Activated CD4-positive, alpha-beta T cell treated with anti-CD3 and anti-CD28 coated beads, Interleukin-10, Interleukin-2, amounts not matched to agents 100 ng/mL and 50 ng/mL, durations not matched to agents 16 hours and 8 hours (primary cell): ENCODE results near the gene HOMER1.

Experiments used
- DNase-seq: peaks from one replicate; pipeline ENCODE4 v3.0.0-alpha.2; 2020

HOMER1 gene

GRCh38 chr5:79513704-79514390 lies at the start of gene HOMER1:
Gene HOMER1, minus strand, starts transcription at chr5:79514134. Its CDS starts 1,360 bp downstream, at chr5:79512774.
- peak; percentile 67 for DNase-seq

DNA sequence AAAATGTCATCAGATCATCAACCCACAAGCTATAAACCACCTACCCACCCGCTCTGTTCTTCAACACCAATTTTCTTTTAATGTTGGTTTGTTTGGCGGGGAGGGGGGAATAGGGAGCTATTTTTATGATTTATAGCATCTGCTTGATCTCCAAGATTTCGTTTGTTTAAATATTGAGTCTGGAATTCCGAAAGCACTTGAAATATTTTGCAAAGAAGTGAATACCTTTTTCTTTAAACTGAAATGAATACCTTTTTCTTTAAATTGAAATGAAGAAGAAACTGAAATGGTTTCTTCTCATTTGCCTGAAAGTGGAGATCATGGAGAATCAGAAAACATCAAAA lies 49.3 kb upstream of the HOMER1 start:
- no peak for DNase-seq

DNA sequence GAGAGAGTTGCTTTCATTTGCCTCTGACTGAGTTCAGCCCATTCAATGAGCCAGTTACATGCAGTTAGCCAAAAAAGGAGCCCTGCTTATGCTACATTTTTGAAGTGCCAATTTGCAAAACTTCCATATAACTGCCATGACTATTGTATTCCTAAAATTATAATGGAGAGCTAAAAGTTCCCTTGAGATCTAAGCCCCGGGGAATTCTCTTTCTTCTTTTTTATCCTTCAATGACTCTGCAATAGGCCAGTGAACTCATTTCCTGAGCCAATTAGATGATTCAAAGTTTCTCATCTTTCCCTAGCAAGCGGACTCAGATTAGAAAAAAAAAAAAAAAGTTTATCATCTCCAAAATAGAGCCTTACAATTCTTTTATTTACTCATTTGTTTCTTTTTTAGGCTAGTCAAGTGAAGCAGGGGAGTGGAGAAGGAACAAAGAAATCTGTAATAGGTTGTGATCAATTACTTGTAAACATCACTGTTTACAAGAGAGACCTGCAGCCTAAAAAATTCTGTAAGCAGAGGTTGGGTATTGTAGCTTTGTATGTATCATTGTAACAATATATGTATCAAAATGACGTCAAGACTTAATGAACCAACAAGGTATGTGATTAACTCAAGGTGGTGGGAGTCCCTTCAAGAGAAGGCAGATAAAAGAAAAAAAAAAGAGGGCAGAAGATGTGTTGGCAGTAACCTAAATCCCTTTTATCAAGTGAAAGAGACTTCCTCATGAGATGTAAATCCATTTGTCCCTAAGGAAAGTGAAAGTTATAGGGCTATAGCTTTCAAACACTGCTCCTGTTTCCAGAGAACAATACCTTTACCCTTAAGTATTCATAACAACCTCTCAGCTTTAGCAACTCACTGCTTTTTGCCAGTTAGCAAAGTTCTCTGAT lies 48.7 kb upstream of the HOMER1 start:
- peak; percentile 10 for DNase-seq

- peak; percentile 42 for DNase-seq
Observed at GRCh38 chr5:79561525-79561893, 47.6 kb upstream of the HOMER1 start.

DNA sequence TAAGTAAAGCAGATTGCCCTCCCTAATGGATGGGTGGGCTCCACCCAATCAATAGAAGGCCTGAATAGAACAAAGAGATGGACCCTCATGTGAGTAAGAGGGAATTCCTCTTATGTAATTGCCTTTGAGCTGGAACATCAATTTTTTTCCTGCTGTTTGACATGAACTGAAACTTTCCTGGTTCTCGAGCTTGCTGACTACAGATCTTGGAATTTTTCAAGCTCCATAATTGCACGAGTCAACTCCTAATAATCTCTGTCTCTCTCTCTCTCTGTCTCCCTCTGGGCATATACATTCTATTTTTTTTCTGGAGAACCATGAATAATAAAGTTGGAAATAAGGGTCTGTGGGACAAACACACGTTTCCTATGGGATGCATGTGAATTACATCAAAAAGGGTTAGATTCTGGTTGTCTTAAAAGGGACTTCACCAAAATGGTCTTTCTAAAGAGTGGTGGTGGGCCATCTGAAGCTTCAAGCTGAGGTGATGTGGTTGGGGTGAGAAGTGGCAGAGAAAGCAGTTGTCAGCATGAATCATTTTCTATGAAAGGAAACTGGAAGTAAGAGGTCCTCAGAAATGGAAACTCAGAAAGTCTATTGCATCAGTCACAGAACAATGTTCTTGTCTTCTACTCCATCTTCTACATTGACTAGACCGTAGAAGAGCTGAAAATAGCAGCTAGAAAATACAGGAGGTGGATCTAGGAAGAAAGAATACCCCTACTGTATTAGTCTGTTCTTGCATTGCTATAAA lies 47.0 kb upstream of the HOMER1 start:
- peak; percentile 79 for DNase-seq

DNA sequence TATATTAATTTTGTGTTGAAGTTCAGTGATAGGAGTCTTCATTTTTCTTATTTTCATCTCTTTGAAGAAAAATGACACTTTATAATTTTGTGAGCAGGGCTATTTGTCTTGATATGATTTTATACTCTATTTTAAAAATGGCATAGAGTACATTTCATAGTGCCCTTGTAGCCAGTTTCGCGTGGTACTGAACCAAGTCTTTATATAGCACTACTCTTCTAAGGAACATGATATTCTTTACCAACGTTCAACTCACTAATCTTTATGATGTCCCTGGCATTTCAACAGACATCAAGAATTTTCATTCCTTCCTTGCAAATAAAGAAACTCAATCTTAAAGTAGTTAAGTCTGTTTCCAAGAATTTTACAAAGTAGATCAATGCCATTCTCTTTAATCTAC lies 41.5 kb upstream of the HOMER1 start:
- DNase-seq = no peak

GRCh38 chr5:79552984-79553383 lies 39.0 kb upstream of the HOMER1 start:
- DNase-seq = no peak

DNA sequence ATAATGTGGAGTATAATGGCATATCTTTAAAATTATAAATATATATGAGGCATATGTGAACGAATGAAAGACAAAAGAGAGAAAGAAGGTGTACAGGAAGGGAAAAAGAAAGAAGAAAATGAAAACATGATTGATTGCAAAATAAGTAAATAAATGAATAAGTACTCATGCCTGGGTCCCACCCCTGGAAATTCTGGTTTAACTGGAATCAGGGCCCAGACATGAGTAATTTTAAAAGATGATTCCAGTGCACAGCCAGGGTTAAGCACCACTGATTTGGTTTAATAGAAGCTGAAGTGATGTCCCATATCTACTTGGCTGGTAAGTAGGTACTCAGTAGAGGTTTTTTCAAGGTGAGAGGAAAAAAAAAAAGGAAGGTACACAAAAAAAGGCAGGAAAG lies 34.0 kb upstream of the HOMER1 start:
- no peak for DNase-seq

DNA sequence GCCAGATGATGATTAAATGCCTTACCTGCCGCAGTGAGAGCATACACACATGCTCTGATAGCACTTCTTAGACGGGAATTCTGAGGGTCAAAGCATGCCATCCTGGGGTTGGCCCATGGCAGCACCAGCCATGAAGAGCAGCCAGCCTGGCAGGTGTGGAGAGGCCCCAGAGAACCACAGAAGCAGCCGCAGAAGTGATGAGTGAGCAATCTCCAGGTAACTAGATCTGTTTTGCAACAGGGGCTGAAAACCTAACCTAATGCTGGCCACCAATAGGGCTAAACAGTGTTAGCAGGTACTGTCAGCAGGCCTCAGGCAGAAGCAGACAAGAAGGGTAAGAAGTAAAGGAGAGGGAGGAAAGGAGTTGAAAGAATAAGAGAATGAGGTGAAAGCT lies 33.5 kb upstream of the HOMER1 start:
- no peak for DNase-seq

- no peak for DNase-seq
Observed at GRCh38 chr5:79546782-79547428, 33.0 kb upstream of the HOMER1 start.

- no peak for DNase-seq
Observed at GRCh38 chr5:79544131-79544530, 30.2 kb upstream of the HOMER1 start.

GRCh38 chr5:79540939-79541338 lies 27.0 kb upstream of the HOMER1 start:
- no peak for DNase-seq

GRCh38 chr5:79536193-79536906 lies 22.4 kb upstream of the HOMER1 start:
- no peak for DNase-seq

GRCh38 chr5:79535477-79536192 lies 21.7 kb upstream of the HOMER1 start:
- no peak for DNase-seq

DNA sequence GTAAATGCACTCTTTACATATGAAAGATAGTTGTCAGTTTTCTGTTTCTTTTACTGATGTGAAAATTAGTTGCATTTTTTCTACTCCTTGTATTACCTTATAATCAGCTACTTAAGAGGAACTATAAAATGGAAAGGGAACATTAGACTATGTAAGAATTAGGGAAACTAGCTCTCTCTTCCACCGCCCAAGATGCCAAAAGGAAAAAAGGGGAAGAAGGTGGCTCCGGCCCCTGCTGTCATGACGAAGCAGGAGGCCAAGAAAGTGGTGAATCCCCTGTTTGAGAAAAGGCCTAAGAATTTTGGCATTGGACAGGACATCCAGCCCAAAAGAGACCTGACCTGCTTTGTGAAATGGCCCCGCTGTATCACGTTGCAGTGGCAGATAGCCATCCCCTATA lies 15.2 kb upstream of the HOMER1 start:
- no peak for DNase-seq

- no peak for DNase-seq
Observed at GRCh38 chr5:79527431-79527830, 13.5 kb upstream of the HOMER1 start.

DNA sequence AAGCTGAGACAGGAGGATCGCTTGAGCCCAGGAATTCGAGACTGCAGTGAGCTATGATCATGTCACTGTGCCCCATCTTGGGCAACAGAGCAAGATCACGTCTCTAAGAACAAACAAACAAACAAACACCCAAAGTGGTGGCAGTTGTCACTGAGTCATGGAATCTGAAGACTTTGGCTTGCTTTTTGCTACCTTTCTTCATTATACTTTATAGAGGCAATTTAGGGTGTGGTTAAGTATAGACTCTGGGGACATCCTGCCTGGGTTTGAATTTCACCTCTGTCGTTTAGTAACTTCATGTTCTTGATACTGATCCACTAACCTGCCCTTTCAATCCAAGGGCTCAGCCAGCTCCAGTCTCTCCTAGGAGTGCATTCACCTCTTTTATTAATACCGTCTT lies 13.0 kb upstream of the HOMER1 start:
- DNase-seq = no peak

DNA sequence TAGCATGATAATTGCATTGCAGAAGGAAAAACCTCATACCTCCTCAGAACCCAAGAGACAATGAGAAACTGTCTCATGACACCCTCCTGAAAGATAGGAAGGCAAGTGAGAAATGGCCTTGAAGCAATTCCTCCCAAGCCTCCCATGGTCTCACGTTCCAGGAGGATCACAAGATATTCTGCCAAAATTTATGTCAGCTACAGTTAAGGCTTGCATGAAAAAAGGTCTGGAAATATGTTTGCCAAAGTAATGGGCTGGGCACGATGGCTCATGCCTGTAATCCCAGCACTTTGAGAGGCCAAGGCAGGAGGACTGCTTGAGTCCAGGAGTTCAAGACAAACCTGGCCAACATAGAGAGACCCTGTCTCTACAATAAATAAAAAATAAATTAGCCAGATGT lies 12.6 kb upstream of the HOMER1 start:
- DNase-seq = no peak

DNA sequence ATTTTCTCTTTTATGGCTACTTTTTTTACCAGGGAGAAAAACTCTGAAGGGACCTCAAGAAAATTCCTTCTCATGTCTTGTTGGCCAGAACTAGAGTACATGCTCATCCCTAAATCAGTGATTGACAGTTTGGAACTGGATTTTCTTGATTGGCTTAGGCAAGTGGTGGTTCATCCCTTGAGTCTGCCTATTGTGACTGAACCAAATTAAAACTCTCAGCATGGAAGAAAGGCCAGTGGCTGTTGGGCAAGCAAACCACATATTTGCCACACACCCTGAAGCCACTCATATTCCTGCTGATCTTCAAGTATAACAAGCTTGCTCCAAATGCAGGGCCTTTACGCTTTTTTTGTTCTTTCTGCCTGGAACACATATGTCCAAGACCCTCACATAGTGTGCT lies 7.2 kb upstream of the HOMER1 start:
- no peak for DNase-seq

DNA sequence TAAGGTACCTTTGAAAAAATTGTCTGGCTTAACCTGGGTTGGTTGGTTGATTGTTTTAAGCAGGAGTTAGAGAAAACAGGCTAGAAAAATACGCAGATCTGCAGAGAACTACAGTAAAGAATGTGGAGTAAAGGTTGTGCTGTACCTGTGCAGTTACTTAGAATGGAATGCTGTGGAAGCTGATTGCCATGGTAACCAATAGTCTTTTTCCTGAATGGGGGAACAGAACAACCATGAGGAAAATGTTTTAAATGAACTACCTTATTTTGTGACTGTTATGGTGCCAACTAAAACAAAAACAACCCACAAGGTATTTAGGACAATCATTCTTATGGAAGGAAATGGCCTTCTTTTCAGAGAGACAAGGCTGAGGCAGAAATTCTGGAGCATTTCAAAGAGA lies 4.8 kb upstream of the HOMER1 start:
- no peak for DNase-seq

- DNase-seq = no peak
Observed at GRCh38 chr5:79517601-79518000, 3.7 kb upstream of the HOMER1 start.

GRCh38 chr5:79516986-79517385 lies 3.1 kb upstream of the HOMER1 start:
- DNase-seq = no peak
